Fibroblast of mammary gland (primary cell): ENCODE results near the gene B3GNT3.

Experiments used
- DNase-seq: peaks from one replicate; pipeline ENCODE4 v3.0.0-alpha.2; 2010; ENCODE audit warnings: low read depth
- H3K4me3 ChIP-seq: 2 replicates; pipeline ENCODE4 v1.5.1; 2011; ENCODE audit warnings: low read depth, mild to moderate bottlenecking, low read length, moderate library complexity; ENCODE audit not compliant: control insufficient read depth
- CTCF ChIP-seq: conservative IDR thresholded peaks from 2 replicates; pipeline ENCODE4 v1.5.1; 2011; ENCODE audit warnings: low read depth, low read length, inconsistent platforms; ENCODE audit not compliant: control insufficient read depth, insufficient read depth

B3GNT3 gene

DNA sequence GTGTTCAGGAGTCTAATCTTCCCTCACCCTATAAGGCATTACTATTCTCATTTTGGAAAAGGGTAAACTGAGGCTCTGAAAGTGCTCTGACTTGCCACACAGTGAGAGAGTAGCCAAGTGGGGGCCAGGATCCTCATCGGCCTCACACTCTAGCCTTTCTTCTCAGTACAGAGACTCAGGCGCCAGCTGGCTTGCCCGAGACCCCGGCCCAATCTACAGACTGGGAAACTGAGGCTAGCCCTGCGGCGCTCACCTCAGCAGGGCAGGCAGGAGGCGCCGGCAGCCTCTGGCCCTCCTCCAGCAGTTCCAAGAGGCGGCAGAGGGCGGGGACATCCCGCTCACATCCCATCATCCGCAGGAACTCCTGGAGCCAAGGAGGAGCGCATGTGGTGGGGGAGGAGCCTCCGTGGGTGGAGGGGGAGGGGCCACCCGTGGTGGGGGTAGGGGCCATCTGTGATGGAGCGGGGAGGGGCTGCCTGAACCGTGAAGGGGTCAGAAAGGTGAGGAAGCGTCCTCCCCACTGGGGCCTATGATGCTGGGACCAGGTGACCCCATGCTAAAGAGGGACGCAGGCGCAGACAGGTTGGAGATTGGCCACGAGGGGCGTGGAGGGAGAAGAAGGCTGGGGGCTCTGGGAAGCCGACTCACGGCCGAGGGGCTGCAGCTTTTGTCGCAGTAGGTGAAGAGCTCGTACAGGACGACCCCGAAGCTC lies 35.1 kb downstream of the B3GNT3 start:
- H3K4me3 ChIP-seq: peak overlapping the region; percentile 29
- DNase-seq: peak; percentile 44
- no peak for TF ChIP-seq CTCF

DNA sequence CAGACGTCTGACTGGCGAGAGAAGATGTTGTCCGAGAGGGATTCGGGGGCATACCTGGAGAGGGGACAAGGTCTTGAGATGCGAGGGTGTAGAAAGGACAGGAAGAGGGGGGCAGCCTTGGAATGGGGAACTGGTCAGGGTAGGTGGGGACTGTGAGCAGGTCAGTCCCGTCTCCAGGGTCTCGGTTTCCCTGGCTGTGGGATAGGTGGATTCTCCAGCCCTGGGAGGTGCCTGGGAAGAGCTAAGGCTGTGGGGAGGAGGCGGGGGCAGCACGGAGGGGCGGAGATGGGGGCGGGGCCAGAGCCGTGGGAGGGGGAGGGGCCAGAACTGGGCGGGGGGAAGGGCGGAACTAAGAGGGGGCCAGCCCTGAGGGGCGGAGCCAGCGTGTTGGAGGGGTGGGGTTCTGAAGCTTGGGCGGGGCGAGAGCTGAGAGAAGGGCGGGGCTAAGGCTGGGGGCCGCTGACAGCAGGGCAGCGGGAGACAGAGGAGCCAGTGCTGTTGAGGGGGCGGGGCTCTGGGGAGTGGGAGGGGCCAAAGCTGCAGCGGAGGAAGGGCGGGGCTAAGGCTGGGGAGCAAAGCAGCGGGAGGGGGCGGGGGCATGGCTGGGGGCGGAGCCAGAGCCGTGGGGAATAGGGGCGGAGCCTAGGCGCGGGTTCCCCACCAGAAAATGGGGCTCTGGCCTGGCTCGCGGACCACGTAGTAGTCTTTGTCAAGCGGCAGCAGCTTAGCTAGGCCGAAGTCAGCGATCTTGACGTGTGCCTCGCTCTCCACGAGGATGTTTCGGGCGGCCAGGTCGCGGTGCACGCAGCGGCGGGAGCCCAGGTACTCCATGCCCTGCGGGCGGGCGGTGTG lies 35.9 kb downstream of the B3GNT3 start:
- peak; percentile 75 for DNase-seq
- peak overlapping the region; percentile 29 for H3K4me3 ChIP-seq
- TF ChIP-seq CTCF: no peak

GRCh38 chr19:17831419-17831888 lies 36.5 kb downstream of the B3GNT3 start:
- H3K4me3 ChIP-seq: no peak overlapping the region
- TF ChIP-seq CTCF: no peak

GRCh38 chr19:17832443-17833208 lies 37.7 kb downstream of the B3GNT3 start:
- DNase-seq: no peak
- no peak overlapping the region for H3K4me3 ChIP-seq
- TF ChIP-seq CTCF: no peak

More at GRCh38 chr19:17831419-17831888, 36.5 kb downstream of the B3GNT3 start:
- DNase-seq: no peak

GRCh38 chr19:17834350-17835181 lies 39.6 kb downstream of the B3GNT3 start:
- DNase-seq: no peak
- H3K4me3 ChIP-seq: no peak overlapping the region
- TF ChIP-seq CTCF: peak; percentile 4
